Measurements from ENCODE around the gene GIMAP7. TPM values are rescaled to one million over a fixed set of nuclear protein-coding genes. Genes with fewer than 3 reads are reported as not detected.

GIMAP7 gene
- total RNA-seq, 2 experiments from 2014 or later: 134 TPM

DNA sequence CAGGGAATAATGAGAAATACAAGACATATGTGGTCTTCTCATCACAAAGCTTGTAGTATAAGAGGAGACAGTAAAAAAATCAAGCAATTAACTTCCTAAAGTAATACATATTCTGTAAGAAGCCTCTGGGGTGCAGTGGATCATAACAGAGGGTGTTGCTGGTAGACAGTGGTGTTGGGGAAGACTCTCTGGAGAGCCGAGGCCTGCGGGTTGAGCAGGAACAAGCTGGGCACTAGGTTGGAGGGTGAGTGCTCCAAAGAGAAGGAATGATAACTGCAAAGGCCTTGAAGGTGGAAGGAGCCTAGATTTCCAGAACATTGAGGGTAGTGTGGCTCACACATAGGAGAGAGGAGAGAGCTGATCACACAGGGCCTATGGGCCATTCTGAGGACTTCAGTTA lies 54.0 kb downstream of the GIMAP7 start:
- Mint-ChIP-seq H3K27me3 (ENCODE audit: low read depth) (no peaks in the 10 kb centered on the region), H3K4me1 (ENCODE audit: low read depth) (peaks cover 53% of the 10 kb centered on the region), H3K9me3 (ENCODE audit: insufficient read depth) (peaks cover 15% of the 10 kb centered on the region), H3K4me3 (peak overlapping the region; percentile 88), H3K36me3 (ENCODE audit: low read depth) (peaks cover 64% of the 10 kb centered on the region), H3K27ac (peak overlapping the region; percentile 90)
- POLR2A ChIA-PET: interaction anchor here (0.6 to 5.1 kb wide), 13 partner anchors 41 to 187 kb away, joined by 3 to 73 read pairs (median 9); partner anchors contain the start of genes GIMAP2, GIMAP5, GIMAP6 and GIMAP7
- CTCF ChIA-PET: interaction anchor here (0.8 to 4.8 kb wide), 18 partner anchors 8 to 187 kb away, joined by 3 to 60 read pairs (median 4); partner anchors contain the start of genes GIMAP1, GIMAP5, GIMAP6 and GIMAP7
- ATAC-seq (peak; percentile 69), DNase-seq (peak; percentile 48)

DNA sequence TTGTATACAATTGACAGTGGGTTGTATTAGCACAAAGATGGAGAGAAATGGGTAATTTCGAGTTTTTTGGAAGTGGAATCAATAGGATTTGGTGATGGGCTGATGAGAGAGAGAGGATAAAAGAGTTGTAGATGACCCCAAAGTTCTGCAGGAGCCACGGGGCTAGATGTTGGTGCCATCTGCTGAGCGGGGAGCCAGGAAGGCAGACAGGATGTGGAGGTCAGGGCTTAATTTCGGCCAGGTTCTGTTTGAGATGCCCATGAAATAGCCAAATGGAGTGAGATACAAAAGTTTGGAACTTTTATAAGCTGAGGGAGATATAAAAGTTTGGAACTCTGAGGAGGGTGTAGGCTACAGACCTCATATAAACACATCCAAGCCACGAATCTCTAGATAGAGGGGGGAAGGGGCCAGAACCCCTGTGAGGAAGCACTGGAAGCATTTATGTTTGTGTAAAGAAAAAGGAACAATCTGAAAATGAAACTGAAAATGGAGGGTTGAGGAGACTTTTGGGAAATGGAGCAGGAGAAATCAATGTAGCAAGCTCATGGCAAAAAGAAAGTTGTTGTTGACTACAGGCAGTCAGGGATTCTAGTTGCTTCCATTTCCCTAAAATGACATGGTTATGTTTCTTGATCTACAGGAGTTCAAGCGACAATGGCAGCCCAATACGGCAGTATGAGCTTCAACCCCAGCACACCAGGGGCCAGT lies 54.7 kb downstream of the GIMAP7 start:
- CTCF ChIA-PET: interaction anchor here (0.9 to 4.8 kb wide), 20 partner anchors 9 to 209 kb away, joined by 3 to 60 read pairs (median 4); partner anchors contain the start of genes GIMAP1, GIMAP5, GIMAP6 and GIMAP7
- Mint-ChIP-seq H3K4me1 (ENCODE audit: low read depth) (peaks cover 46% of the 10 kb centered on the region), H3K27ac (peak overlapping the region; percentile 90), H3K36me3 (ENCODE audit: low read depth) (peaks cover 68% of the 10 kb centered on the region), H3K27me3 (ENCODE audit: low read depth) (no peaks in the 10 kb centered on the region), H3K9me3 (ENCODE audit: insufficient read depth) (peaks cover 20% of the 10 kb centered on the region), H3K4me3 (peak overlapping the region; percentile 88)
- ATAC-seq (no peak), DNase-seq (no peak)
- POLR2A ChIA-PET: interaction anchor here (0.6 to 5.1 kb wide), 12 partner anchors 40 to 186 kb away, joined by 3 to 73 read pairs (median 8); partner anchors contain the start of genes GIMAP2, GIMAP5, GIMAP6 and GIMAP7

Other genes with a start within 250 kb of the GIMAP7 start
- gene LRRC61, start 191.5 kb upstream of the GIMAP7 start, total RNA-seq: 10 to 100 TPM; 21.0 to 21.4 TPM
- 1 to 10 TPM; 4.6 TPM for gene ACTR3C, start 191.3 kb upstream of the GIMAP7 start, total RNA-seq
- not detected for gene RARRES2, start 173.2 kb upstream of the GIMAP7 start, total RNA-seq
- gene REPIN1, start 146.1 kb upstream of the GIMAP7 start, total RNA-seq: 10 to 100 TPM; 40.9 to 43.1 TPM
- gene ZNF775, start 135.5 kb upstream of the GIMAP7 start, total RNA-seq: 1 to 10 TPM; 6.7 to 7.7 TPM
- 10 to 100 TPM; 21.5 to 22.3 TPM for gene GIMAP8, start 64.2 kb upstream of the GIMAP7 start, total RNA-seq
- gene GIMAP4, start 52.5 kb downstream of the GIMAP7 start, total RNA-seq: 100 to 1,000 TPM; 174 to 186 TPM
- gene GIMAP6, start 117.5 kb downstream of the GIMAP7 start, total RNA-seq: 10 to 100 TPM; 88.9 to 93.3 TPM
- 10 to 100 TPM; 79.0 to 82.9 TPM for gene GIMAP2, start 170.8 kb downstream of the GIMAP7 start, total RNA-seq
- gene GIMAP1, start 201.7 kb downstream of the GIMAP7 start, total RNA-seq: 10 to 100 TPM; 19.0 to 20.2 TPM
- gene GIMAP5, start 222.5 kb downstream of the GIMAP7 start, total RNA-seq: 10 to 100 TPM; 56.3 to 63.3 TPM

Data from activated CD8-positive, alpha-beta T cell treated with anti-CD3 and anti-CD28 coated beads, Interleukin-2, amount 10 ng/mL, durations not matched to agents 7 days and 5 days (primary cell).